GM13977 (cell line): Measurements from ENCODE around the gene ASB1.

Source experiments
- DNase-seq: peaks from one replicate; pipeline ENCODE4 v3.0.0; 2012; ENCODE audit warnings: low spot score
- CTCF ChIP-seq: IDR thresholded peaks from 2 replicates; pipeline ENCODE4 v1.5.1; 2012; ENCODE audit warnings: mild to moderate bottlenecking, control low read depth; ENCODE audit not compliant: insufficient read depth; ENCODE audit errors: extremely low read depth, missing control alignments
- in situ Hi-C: fragments of 300-500 bp; cut with MboI; formaldehyde crosslinking; loops from one replicate; pipeline ENCODE4 v1.12.0; 2022; ENCODE audit warnings: low sequenced_read_pairs, low pct_unique_long_range_greater_than_20kb, mixed read lengths, inconsistent platforms; ENCODE audit not compliant: unreplicated experiment

Gene ASB1

GRCh38 chr2:238422940-238423339 is 3.8 kb upstream of the ASB1 start:
- TF ChIP-seq CTCF: no peak
- no peak for DNase-seq
- in situ Hi-C loops: no loop called here

GRCh38 chr2:238423561-238424312 is 3.0 kb upstream of the ASB1 start:
- DNase-seq: no peak
- no peak for TF ChIP-seq CTCF
- in situ Hi-C loops: no loop called here

GRCh38 chr2:238424313-238424700 is 2.4 kb upstream of the ASB1 start:
- TF ChIP-seq CTCF: no peak
- in situ Hi-C loops: no loop called here
- no peak for DNase-seq

GRCh38 chr2:238425505-238425978 is 1.2 kb upstream of the ASB1 start:
- no peak for DNase-seq
- in situ Hi-C loops: no loop called here
- TF ChIP-seq CTCF: no peak

GRCh38 chr2:238425979-238426567 is 654 bp upstream of the ASB1 start:
- TF ChIP-seq CTCF: no peak
- DNase-seq: no peak
- in situ Hi-C loops: no loop called here

- no peak for TF ChIP-seq CTCF
- DNase-seq: no peak
- in situ Hi-C loops: no loop called here
Measured at GRCh38 chr2:238427435-238428162, 872 bp downstream of the ASB1 start.
